HG03139 (cell line): ENCODE data around the gene MIP.
"Not testable (repeated sequence)": the region's sequence is repeated elsewhere in the genome, so short reads cannot be mapped to it uniquely, and the experiment has no call there.

Experiments
- ATAC-seq: cut with Tn5 transposase; IDR thresholded peaks from one replicate; pipeline ENCODE4 v1.9.1; 2021; ENCODE audit not compliant: unreplicated experiment

Gene MIP

DNA sequence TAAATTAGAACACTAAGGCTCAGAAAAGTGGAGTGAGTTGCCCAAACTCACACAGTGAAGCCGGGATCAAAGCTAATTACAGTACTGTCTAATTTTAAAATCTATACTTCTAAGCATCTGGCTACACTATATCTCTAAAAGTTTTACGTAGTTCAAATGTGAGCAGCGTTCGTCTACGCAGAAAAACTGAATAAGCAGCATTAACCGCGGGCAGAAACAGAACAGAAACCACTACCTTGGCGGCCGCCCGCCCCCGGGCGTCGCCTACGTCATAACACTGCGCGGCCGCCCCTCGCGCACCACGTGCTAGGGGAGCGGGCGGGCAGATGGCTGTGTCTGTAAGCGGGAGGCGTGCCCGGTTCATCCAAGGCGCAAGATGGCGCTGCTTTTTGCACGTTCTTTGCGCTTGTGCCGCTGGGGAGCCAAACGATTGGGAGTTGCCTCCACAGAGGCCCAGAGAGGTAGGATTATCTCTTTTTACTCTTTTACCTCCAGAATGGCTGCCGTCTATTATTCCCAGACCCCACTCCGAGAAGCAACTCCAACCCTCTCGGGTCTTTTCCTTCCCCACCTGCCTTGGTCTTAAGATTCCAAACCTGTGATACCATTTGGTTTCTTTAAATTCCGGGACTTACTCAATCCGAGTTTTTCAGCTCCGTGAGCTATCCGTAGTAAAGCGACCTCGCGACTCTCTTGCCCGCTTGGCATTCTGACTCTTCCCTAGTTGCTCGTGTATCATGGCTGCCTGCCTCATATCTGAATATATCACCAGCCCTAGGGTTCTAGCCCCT lies 14.0 kb upstream of the MIP start, which contains the start of gene SPRYD4:
SPRYD4 (plus strand) TSS at position 363 of the 791 bp plus-strand sequence; CDS start at position 377, 14 bp downstream.
- peak; percentile 68 for ATAC-seq

DNA sequence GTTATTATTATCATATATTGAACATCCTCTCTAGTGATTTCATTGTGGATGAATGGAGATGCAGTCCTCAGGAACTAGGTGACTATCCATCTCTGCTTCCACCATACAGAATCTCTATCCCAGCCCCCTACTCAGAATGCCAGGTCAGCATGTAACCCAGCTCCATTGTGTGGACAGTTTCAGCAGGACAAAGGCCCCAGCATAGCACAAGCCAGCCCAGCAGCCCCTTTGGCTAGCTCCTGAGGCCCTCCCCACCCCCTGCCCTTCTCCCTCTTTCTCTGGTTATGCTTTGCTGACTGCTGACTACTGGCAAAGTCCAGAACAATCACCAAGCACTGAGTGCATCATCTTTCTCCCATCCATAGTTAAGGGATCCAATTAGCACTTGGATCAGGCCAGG lies 8.1 kb upstream of the MIP start:
- ATAC-seq, result no peak

DNA sequence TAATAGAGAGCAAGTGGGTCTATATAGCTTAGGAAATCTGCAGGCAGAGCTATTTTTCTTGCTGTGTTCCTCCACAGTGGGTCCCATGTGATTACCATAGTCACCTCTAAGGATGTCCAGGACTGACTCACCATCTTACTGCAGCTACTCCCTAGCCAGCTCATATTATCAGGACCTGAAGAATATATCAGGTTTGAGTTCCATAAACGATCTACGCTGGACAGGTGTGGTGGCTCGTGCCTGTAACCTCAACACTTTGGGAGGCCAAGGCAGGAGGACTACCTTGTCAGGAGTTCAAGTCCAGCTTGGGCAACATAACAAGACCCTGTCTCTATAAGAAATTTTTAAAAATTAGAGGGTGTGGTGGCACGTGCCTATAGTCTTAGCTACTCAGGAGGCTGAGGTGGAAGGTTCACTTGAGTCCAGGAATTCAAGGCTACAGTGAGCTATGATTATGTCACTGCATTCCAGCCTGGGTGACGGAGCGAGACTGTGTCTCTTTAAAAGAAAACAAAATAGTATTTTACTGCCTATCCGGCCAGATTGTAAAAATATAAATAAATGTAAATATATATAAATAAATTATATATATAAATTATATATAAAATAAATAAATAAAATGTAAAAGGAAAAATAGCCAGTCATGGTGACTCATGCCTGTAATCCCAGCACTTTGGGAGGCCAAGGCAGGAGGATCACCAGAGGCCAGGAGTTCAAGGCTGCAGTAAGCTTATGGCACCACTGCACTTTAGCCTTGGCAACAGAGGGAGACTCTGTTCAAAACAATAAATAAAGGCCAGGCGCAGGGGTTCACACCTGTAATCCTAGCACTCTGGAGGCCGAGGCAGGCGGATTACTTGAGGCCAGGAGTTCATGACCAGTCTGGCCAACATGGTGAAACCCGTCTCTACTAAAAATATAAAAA lies 7.0 kb upstream of the MIP start:
- ATAC-seq, result no peak

DNA sequence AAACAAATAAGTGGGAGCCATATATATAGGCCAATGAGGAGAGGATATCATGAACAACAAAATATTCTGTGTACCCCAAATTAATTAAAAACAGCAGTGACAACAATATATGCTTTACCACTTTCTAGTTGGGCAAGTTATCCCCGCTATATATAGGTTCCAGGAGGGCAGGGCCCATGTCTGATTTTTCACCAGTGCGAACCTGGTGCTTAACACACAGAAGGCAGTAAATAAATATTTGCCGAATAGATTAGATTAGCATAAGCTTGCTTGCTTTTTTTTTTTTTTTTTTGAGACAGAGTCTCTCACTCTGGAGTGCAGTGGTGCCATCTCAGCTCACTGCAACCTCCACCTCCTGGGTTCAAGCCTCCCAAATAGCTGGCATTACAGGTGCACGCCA lies 3.4 kb upstream of the MIP start:
- ATAC-seq, result no peak

DNA sequence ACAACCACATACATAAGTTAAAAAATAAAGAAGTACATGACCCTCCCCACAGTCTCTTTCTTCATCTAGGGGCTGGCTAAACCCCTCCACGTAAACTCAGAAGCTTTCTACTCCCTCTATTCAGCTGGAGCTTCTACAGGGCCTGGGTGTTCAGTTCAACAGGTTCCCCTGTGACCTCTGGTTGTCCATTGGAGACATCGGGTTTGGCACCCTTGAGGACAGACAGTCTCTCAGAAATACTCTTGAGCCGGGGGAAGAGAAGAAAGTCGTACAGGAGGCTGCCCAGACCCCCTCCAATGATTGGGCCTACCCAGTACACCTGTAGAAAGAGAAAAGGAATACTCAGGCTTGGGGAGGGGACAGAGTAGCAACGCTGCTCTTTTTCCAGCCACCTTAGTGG lies 3.3 kb downstream of the MIP start:
- no peak for ATAC-seq

DNA sequence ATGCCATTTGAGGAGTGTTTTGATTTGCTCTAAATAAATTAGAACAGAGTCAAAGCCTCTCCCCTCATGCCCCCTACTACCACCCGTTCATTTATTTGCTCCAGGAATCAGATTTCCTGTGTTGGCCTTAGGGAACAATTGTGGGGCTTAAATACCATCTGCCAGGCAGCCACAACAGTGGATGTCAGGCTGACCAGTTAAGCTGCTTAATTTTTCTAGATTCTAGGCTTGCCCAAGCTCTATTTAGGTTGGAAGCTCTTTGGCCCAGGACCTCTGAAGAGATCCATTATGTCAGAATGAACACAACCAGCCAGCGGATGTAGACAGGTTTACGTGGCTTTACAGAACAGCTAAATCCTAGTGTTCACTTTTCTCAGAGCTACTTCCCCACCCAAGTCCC lies 4.2 kb downstream of the MIP start:
- no peak for ATAC-seq

DNA sequence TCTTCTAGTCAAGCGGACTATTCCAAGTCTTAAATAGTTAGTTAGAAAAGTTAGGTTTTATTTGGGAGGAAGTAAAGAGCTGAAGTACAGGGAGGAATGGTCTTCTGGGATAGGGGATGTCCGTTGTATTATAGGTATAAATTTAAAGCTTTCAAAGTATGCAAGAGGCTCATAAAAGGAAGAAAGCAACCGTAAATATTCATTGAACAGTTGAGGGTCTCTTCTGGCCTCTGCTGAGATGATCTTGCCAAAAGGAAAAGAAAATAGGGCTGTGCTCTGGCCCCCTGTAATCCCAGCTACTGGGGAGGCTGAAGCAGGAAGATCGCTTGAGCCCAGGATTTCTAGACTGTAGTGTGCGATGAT lies 4.9 kb downstream of the MIP start:
- no peak for ATAC-seq

DNA sequence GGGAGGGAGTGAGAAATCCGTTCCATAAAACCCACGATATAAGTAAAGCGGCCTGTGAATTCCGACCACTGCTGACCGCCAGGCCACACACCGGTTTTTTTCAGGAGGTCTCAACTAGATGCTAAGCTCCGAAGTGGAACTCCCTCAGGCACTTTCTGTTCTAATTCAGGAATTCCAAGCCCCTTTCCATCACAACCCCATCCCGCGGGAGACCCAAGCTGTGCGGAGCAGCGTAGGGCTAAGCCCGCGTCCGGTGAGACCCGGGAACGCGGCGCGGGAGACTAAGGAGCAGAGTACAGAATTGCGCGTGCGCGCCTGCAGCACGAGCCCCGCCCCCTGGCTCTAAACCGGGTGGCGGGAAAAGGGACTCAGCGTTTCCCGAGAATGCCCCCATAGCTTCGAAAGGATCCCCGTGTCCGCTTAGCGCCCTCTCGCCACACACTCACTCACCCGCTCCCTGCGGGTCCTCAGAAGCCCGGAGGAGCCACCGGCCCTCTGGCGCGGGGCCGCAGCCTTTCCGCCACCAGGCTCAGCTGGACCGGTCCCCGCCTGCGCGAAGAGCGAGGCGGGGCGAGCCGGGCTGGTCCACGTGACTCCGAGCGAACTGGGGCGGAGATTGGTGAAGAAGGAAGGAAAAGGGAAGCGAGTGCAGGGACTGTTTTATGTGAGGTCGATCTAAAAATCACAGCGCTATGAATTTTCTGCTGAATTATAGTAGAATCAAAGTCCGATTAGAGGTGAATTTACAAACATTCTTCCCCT lies 5.4 kb downstream of the MIP start, which contains the start of gene TIMELESS:
TIMELESS (minus strand) TSS at position 567 of the 762 bp plus-strand sequence. CDS start 15,256 bp downstream, outside the sequence.
- ATAC-seq, result peak; percentile 79

DNA sequence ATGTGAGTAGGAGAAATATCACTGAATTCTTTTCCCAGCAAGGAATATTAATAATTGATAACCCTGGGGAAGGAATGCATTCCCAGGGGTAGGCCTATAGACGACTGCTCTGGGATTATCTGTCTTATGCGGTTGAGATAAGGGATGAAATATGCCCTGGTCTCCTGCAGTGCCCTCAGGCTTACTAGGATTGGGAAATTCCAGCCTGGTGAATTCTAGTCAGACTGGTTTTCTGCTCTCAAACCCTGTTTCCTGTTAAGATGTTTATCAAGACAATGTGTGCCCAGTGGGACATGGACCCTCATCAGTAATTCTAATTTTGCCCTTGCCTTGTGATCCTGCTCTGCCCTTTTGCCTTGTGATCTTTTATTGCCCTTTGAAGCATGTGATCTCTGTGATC lies 11.2 kb downstream of the MIP start:
- ATAC-seq, result not testable (repeated sequence)

DNA sequence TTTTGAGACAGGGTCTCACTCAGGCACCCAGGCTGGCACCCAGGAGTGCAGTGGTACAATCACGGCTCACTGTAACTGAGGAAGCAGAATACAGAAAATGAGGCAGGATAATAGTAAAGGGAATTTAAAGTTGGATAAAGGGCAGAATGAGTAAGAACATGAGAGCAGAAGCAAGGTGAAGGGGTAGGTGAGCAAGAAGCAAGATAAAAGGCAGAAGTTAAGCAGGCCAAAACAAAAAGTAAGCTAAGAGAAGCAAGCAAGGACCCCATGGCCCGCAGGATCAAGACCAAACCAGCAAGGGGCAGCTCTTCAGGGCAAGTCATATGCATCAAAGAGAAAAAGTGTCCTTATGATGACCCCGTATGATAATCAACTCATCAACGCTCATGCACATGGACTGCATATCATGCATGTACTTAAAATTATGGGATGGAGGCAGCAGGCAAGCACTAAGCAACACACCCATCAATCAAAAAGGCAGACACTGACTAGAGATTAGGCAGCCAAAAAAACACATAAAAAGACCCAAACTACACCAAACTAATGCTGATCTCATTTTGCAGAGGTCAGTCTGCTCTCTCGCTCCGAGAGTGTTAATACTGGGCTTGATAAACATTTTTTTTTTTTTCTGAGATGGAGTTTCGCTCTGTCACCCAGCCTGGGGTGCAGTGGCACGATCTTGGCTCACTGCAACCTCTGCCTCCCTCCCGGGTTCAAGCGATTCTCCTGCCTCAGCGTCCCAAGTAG lies 16.9 kb downstream of the MIP start:
- ATAC-seq, result no peak

DNA sequence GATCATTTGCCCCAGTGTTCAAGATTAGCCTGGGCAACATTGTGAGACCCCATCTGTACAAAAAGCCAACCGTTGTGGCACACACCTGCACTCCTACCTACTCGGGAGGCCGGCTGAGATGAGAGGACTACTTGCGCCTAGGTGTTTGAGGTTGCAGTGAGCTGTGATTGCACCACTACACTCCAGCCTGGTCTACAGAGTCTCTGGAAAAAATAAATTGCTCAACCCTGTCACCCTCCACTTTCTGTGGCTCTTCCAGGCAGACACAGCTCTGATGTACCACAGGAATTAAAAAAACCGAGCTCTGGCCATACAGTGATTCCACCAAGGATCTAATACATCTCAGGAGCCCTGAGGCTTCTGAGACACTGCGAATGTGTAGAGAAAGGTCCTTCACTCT lies 19.6 kb downstream of the MIP start:
- ATAC-seq, result no peak

DNA sequence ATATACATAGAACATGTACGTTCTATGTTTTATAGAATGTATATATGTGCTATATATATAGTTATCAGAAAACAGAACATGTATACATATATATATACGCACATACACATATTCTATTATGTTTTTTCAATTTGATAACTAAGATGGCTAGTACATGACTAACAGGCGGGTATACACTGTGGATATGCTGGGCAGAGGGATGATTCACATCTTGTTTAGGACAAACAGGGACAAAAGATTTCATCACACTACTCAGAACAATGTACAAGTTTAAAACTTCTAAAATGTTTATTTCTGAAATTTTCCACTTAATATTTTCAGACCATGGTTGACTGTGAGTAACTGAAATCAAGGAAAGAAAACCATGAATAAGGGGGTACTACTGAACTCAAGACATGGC lies 22.6 kb downstream of the MIP start:
- no peak for ATAC-seq

DNA sequence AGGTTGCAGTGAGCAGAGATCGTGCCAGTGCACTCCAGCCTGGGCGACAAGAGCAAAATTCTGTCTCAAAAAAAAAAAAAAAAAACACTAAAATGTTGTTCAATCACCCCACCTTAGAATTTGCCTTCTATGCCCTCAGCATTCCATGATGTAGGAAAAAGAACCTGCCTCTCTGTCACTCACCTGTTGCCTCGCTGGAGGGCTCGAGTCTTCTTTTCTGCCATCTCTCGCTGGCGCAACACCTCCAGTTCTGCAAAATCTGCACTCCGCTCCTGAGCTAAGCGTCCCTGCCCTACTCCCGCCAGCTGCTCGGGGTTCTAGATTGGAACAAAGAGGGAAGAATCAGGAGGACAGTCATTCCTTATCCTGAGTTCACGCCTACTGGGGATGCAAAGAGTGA lies 23.2 kb downstream of the MIP start:
- ATAC-seq, result no peak

DNA sequence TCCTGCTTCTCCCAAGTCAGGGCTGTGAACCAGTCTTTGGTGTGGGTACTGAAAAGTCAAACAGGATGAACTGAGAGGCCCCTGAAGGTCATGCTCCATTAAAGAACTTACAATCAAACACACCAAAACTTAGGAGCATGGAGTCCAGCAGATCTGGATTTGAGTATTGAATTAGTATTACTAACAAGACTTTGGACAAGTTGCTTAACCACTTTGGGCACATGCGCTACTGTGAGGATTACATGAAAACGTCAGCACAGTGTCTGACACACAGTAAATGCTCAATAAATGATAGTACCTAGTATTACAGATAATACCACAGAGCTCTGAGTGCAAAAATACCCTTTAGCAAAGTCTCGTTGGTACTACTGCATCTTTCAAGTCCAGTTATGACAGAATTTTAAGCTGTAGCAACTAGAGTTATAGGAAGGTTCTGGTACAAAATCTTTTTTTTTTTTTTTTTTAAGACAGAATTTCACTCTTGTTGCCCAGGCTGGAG lies 28.5 kb downstream of the MIP start:
- no peak for ATAC-seq

DNA sequence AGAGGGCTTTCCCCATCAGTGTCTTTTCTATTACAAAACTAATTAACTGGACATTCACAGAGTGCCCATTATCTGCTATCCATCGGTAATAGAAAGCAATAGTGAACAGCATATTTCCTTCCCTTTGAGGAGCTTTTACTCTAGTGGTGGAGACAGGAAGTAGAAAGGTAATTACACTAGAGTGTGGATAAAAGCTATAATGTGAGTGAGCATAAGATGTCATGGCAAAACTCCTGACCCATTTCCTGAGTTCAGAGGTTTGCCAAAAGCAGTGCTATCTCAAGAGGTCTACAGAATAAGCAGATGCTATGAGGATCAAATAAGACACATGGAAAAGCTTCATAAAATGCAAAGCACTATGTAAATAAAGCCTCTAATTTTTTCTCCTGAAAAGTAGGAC lies 29.3 kb downstream of the MIP start:
- no peak for ATAC-seq

DNA sequence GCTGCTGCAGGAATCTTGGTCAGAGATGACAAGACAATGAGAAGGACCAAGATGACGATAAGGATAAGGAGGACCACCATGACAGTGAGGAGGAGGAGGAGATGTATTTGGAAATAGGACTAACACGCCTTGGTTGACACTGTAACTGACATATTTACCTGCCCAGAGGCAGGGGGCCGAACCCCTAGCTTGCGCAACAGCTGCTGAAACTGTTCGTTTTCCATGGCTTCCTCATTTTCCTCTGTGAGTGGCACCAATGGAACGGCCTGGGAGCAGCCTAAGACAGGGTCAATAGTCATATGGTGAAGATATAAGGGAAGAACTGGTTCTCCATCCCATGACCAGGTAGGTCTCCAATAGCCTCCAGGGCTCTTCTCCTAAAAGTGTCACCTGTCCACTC lies 34.0 kb downstream of the MIP start:
- ATAC-seq, result no peak

DNA sequence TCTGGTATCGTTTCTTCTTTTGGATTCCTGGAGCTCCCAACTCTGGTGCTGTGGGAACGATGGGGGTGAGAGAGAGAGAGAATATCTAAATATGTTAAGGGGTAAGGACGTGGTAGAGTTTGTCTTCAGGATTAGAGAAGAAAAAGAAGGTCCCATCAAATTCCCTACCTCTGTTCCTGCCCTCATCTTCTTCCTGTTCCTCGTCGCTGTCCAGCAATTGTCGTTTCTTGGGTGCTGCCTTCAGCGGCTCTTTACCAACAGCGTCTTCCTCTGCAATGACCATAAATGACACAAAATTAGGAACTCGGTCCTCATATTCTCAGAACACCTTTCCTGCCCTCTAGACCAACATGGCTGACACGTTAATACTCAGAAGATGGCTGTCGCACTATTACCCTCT lies 36.7 kb downstream of the MIP start:
- ATAC-seq, result no peak

DNA sequence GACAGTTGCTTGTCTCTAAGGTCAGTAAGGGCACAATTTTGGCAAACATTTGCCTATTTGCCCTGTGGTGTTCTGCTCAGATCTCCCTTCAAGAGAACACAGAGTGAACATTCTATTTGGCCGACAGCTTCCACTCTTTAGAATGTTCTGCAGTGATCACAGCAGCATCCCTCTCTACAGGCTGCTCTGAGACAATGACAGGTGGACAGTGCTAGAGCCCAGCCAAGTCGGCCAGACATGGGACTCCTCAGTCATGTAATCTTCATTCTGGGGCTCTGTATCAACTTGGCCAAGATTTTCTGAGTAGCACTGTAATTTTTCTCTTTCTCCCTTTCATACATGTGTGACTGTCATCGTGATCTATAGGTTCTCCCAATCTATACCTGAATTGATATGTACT lies 40.1 kb downstream of the MIP start:
- ATAC-seq, result no peak

DNA sequence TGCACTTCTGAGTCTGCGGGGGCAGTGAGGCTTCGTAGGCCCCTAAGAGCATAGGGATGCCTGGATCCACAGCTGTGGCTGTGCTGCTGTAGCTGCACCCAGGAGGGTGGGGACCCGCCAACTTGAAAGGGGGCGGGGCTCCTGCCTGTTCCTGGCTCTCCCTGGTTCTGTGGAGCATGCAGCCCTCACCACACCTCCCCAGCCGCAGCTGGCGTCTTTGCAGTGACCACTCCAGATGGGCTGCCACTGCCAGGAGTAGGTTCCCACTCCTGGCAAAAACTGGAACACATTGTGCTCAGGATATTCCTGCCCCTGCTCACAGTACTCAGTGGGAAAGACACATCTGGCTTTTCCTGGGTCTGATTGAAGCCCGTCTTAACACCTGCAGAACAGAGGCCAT lies 41.1 kb downstream of the MIP start:
- ATAC-seq, result no peak
